Fibroblast of mammary gland (primary cell): Measurements from ENCODE around the gene GYS2.
"Not testable (repeated sequence)": the region's sequence is repeated elsewhere in the genome, so short reads cannot be mapped to it uniquely, and the experiment has no call there.

Experiments used
- DNase-seq: peaks from one replicate; pipeline ENCODE4 v3.0.0-alpha.2; 2010; ENCODE audit warnings: low read depth
- H3K4me3 ChIP-seq: 2 replicates; pipeline ENCODE4 v1.5.1; 2011; ENCODE audit warnings: low read depth, mild to moderate bottlenecking, low read length, moderate library complexity; ENCODE audit not compliant: control insufficient read depth
- TF ChIP-seq, protein P1 (sequence below): conservative IDR thresholded peaks from 2 replicates; pipeline ENCODE4 v1.5.1; 2011; ENCODE audit warnings: low read depth, low read length, inconsistent platforms; ENCODE audit not compliant: control insufficient read depth, insufficient read depth

The GYS2 gene

DNA sequence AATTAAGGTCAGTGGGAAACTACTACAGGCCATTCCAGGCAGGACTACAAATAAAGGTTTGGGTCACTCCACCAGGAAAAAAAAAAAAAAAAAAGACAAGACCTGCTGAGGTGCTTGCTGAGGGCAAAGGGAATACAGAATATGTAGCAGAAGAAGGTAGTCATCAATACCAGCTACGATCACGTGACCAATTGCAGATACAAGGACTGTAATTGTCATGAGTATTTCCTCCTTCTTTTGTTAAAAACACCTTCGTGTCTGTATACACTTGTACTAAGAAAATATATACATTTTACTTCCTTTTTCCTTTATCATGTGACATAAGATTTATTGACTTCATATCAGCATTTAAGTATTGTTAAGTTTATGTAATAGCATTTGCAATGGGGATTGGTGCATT is 19.2 kb downstream of the GYS2 start:
- H3K4me3 ChIP-seq, result no peak overlapping the region
- TF ChIP-seq, protein P1, sequence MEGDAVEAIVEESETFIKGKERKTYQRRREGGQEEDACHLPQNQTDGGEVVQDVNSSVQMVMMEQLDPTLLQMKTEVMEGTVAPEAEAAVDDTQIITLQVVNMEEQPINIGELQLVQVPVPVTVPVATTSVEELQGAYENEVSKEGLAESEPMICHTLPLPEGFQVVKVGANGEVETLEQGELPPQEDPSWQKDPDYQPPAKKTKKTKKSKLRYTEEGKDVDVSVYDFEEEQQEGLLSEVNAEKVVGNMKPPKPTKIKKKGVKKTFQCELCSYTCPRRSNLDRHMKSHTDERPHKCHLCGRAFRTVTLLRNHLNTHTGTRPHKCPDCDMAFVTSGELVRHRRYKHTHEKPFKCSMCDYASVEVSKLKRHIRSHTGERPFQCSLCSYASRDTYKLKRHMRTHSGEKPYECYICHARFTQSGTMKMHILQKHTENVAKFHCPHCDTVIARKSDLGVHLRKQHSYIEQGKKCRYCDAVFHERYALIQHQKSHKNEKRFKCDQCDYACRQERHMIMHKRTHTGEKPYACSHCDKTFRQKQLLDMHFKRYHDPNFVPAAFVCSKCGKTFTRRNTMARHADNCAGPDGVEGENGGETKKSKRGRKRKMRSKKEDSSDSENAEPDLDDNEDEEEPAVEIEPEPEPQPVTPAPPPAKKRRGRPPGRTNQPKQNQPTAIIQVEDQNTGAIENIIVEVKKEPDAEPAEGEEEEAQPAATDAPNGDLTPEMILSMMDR, result no peak
- no peak for DNase-seq

DNA sequence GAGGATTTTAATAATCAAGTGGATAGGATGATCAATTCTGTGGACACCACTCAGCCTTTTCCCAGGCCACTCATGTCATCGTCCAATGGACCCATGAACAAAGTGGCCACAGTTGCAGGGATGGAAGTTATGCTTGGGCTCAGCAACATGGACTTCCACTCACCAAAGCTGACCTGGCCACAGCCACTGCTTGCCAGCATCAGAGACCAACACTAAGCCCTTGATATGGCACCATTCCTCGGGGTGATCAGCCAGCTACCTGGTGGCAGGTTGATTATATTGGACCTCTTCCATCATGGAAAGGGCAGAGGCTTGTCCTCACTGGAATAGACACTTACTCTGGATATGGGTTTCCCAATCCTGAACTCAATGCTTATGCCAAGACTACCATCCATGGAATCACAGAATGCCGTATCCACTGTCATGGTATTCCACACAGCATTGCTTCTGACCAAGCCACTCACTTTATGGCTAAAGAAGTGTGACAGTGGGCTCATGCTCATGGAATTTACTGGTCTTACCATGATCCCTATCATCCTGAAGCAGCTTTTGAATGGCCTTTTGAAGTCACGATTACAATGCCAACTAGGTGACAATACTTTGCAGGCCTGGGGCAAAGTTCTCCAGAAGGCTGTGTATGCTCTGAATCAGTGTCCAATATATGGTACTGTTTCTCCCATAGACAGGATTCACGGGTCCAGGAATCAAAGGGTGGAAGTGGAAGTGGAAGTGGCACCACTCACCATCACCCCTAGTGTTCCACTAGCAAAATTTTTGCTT is 20.1 kb downstream of the GYS2 start:
- DNase-seq, H3K4me3 ChIP-seq: not testable (repeated sequence)

DNA sequence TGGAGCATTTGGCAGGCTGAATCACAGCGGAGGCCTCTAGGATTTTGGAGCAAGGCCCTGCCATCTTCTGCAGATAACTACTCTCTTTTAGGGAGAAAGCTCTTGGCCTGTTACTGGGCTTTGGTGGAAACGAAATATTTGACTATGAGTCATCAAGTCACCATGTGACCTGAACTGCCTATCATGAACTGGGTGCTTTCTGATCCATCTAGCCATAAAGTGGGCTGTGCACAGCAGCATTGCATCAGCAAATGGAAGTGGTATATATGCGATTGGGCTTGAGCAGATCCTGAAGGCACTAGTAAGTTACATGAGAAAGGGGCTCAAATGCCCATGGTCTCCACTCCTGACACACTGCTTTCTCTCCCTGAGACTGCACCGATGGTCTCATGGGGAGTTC is 21.1 kb downstream of the GYS2 start:
- DNase-seq, result no peak
- no peak overlapping the region for H3K4me3 ChIP-seq
- TF ChIP-seq, protein P1, result no peak

DNA sequence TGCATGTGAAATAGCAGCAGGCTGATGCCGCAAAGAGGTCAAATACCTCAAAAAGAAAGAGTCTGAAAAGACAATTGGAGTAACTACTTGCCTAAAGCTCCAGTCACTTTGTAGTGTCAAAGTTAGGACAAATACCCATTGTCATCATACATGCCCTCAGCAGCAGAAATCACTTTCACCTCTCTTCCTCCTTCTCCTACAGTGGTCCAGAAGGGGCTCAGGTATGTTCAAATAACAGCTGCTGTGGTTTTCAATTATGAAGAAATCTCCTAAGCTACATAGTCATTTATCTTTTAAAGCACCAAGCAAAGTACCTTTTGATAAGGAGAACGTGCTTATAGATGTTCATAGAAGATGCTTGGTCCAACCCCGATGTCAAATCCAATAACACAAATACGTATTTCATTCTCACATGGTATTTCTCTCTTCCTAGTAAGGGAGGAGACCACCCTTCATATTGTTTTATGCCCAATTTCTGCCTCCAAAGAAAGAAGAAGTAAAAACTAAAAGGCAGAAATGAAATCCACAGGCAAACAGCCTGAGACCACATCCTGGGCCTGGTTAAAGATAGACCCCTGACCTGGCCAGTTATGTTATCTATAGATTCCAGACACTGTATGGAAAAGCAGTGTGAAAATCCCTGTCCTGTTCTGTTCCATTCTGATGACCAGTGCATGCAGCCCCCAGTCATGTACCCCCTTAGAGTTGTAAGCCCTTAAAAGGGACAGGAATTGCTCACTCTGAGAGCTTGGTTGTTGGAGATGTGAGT is 23.7 kb downstream of the GYS2 start:
- TF ChIP-seq, protein P1, result no peak
- no peak overlapping the region for H3K4me3 ChIP-seq
- DNase-seq, result no peak

DNA sequence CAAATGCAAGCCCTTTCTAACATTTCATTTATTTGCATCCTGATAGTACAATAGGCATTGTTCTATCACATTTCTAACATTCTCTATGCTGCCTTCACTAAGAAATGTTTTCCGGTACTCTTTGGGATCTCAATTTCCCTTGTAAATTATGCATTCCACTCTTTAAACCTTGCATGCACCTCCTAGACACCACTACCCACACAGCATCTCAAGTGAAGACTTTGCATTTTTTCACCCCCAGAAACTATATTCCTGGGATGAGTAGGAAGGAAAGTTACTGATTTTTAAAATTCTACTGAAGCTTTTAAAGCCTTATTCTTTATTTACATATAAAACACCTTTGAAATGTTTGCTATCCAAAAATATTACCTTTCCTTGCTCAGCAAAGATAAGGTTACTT is 27.1 kb downstream of the GYS2 start:
- no peak overlapping the region for H3K4me3 ChIP-seq
- TF ChIP-seq, protein P1, result no peak
- no peak for DNase-seq

DNA sequence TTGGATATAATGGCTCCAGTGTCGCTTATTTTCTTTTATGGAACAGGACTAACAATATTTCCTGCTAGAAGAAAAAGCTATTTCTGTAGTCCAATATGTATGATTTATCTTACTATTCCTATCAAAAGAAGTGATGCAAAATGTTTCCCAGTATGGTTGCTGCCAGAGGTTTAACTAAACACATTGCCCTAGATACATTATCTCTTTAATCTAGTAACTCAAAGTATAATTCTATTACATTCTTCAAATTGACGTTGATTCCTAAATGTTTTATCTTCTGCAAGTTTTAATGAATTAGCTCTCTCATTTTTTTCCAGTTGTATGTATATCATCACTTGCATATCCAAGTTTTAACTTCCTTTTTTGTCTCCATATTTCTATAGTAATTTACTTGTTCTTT is 28.2 kb downstream of the GYS2 start:
- TF ChIP-seq, protein P1, result no peak
- DNase-seq, result no peak
- no peak overlapping the region for H3K4me3 ChIP-seq

DNA sequence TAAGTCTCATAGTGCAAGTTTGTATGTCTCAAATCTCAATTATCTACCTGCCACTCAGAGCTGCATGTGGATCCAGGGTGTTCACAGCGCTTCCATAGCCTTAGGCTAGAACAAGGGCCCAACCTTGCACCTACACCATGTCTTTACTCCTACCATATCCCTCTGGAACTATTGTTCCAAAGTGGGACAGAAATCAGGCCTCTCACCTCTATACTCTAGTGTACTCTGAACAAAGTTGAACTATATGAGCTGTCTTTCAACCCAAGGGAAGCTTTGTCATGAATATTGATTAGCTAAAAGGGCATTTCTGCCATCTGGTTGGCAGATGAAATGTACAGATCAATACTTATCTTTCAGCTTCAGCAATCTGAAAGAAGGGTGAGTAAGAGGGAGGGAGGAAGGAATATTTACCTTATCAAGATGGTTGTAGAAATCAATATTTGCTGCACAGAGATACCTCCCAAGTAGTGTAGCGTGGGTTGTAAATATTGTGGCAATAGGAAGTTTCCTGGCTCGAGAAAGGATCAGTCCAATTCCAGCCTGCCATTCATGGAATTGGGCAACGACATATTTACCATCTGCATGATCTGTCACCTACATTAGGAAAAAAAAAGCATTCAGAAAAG is 30.8 kb downstream of the GYS2 start:
- TF ChIP-seq, protein P1, result no peak

More for the DNA sequence above, 30.8 kb downstream of the GYS2 start:
- no peak for DNase-seq
- no peak overlapping the region for H3K4me3 ChIP-seq
